Gastrocnemius medialis (tissue), 4 donors: ENCODE data around the gene MUC7. TPM values are rescaled to one million over a fixed set of nuclear protein-coding genes. Genes with fewer than 3 reads are reported as not detected.

Experiments
- ATAC-seq, 2 donors: fragments of 150-250 bp; one replicate each; pipeline ENCODE4 v1.9.1; 2016
- DNase-seq, 2 donors: peaks; one replicate each; pipeline ENCODE4 v3.0.0-alpha.2; 2019
- H3K27ac ChIP-seq, 4 donors: fragments of 200-600 bp; sonication (generic); 1 replicate in 1 of 4; 2 replicates in 3 of 4; pipeline ENCODE4 v1.5.1; 2016 to 2018; ENCODE audit warnings: mild to moderate bottlenecking in 2 of 4, moderate library complexity in 1 of 4
- H3K27me3 ChIP-seq, 3 donors: fragments of 200-600 bp; sonication (generic) in 2 of 3; 1 replicate in 1 of 3; 2 replicates in 2 of 3; pipeline versions ENCODE4 v1.5.1 to v1.6.0; 2016 to 2019; ENCODE audit warnings: mild to moderate bottlenecking in 1 of 3, moderate library complexity in 1 of 3
- H3K36me3 ChIP-seq, 2 donors: fragments of 200-600 bp; sonication (generic) in 1 of 2; one replicate each; pipeline ENCODE4 v1.5.1; 2017 to 2018
- H3K4me1 ChIP-seq, 2 donors: fragments of 200-600 bp; sonication (generic) in 1 of 2; one replicate each; pipeline ENCODE4 v1.5.1; 2016 to 2017; ENCODE audit warnings: mild to moderate bottlenecking in 2 of 2
- H3K4me3 ChIP-seq, 4 donors: fragments of 200-600 bp; sonication (generic) in 3 of 4; 1 replicate in 1 of 4; 2 replicates in 3 of 4; pipeline ENCODE4 v1.5.1; 2016 to 2019; ENCODE audit warnings: mild to moderate bottlenecking in 2 of 4
- H3K9me3 ChIP-seq, 3 donors: fragments of 200-600 bp; sonication (generic) in 2 of 3; 1 replicate in 1 of 3; 2 replicates in 2 of 3; pipeline ENCODE4 v1.5.1; 2016 to 2019
- CTCF ChIP-seq, 5 experiments: fragments of 450-650 bp in 3 of 5; fragments of 200-600 bp in 2 of 5; sonication (generic) in 2 of 5; IDR thresholded peaks in 4 of 5; conservative IDR thresholded peaks in 1 of 5; 1 replicate in 4 of 5; 2 replicates in 1 of 5; pipeline ENCODE4 v1.5.1; 2016 to 2019; ENCODE audit warnings: antibody characterized with exemption in 5 of 5, mild to moderate bottlenecking in 3 of 5, moderate library complexity in 3 of 5
- POLR2A ChIP-seq, 2 donors: fragments of 450-650 bp; IDR thresholded peaks; one replicate each; pipeline ENCODE4 v1.6.1; 2017; ENCODE audit warnings: antibody characterized with exemption in 2 of 2, mild to moderate bottlenecking in 2 of 2, moderate library complexity in 2 of 2
- in situ Hi-C, 4 donors: fragments of 200-750 bp; cut with MboI; loops; one replicate each; pipeline versions ENCODE4 v1.15.0 to v1.8.0; 2017; ENCODE audit warnings: low sequenced_read_pairs in 4 of 4
- intact Hi-C: fragments of 100-400 bp; cut with DNase I; formaldehyde crosslinking; loops from one replicate; pipeline ENCODE4 v1.15.1; 2023; ENCODE audit warnings: low total_unique reads
- total RNA-seq, 4 donors: library from RNA; depleted of rRNA; stranded (reverse); fragments of >200 nt; gene quantifications; one replicate each; pipeline versions ENCODE4 v1.1.0 to v1.2.3, GENCODE V29; 2016

The MUC7 gene
- total RNA-seq, 4 donors from 2014 or later, result not detected

- Histone ChIP-seq H3K27me3 (no peaks in the 10 kb centered on the region), H3K4me1 (no peaks in the 10 kb centered on the region), H3K36me3 (no peaks in the 10 kb centered on the region), H3K4me3 (no peak overlapping the region), H3K27ac (no peak overlapping the region), H3K9me3 (no peaks in the 10 kb centered on the region)
- TF ChIP-seq POLR2A (IDR thresholded peaks at IDR 0.05) (no peak), CTCF (IDR thresholded peaks at IDR 0.05 in 4 of 5, conservative IDR thresholded peaks at IDR 0.05 in 1 of 5) (no peak)
- DNase-seq (no peak), ATAC-seq (no peak)
- intact Hi-C loops, result no loop called here
- in situ Hi-C loops, result no loop called here
Measured at GRCh38 chr4:70518716-70519115, 46.7 kb downstream of the MUC7 start.

DNA sequence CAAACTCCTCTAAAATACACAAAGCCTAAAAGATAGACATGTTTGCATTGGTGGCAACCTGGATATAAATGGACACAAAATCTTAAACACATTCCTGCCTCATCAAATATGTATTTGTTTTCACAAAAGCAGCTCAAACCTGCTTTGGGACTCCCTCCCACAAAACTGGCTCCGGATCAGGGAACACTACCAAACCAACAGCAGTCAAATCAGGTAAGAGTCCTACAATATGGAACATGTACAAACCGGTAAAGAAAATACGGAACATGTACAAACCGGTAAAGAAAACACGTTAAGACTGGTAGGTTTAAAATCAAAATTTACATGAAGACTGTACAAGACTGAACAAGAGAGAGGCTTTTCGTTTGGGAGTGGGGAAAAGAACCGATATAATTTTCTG, 50.6 kb downstream of the MUC7 start:
- no peaks in the 10 kb centered on the region for H3K36me3 ChIP-seq
- H3K4me3 ChIP-seq, result no peak overlapping the region
- TF ChIP-seq CTCF (IDR thresholded peaks at IDR 0.05 in 4 of 5, conservative IDR thresholded peaks at IDR 0.05 in 1 of 5) (no peak), POLR2A (IDR thresholded peaks at IDR 0.05) (no peak)
- in situ Hi-C loops (no loop called here), intact Hi-C loops (no loop called here)
- H3K4me1 ChIP-seq, result no peaks in the 10 kb centered on the region
- DNase-seq (no peak), ATAC-seq (no peak)
- H3K27ac ChIP-seq, result no peak overlapping the region
- no peaks in the 10 kb centered on the region for H3K9me3 ChIP-seq
- no peaks in the 10 kb centered on the region for H3K27me3 ChIP-seq

DNA sequence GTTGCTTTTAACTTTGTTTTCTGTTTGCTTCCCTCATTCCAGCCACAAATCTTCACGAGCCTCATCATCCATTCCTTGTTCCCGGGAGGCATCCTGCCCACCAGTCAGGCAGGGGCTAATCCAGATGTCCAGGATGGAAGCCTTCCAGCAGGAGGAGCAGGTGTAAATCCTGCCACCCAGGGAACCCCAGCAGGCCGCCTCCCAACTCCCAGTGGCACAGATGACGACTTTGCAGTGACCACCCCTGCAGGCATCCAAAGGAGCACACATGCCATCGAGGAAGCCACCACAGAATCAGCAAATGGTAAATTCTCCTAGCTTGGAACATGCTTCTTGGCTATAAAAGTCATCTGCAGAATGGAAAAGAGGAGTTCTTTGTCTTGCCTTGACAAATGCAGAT, 59.0 kb downstream of the MUC7 start:
- no peak overlapping the region for H3K4me3 ChIP-seq
- in situ Hi-C loops, result no loop called here
- DNase-seq (no peak), ATAC-seq (no peak)
- TF ChIP-seq POLR2A (IDR thresholded peaks at IDR 0.05) (no peak), CTCF (IDR thresholded peaks at IDR 0.05 in 4 of 5, conservative IDR thresholded peaks at IDR 0.05 in 1 of 5) (no peak)
- no peak overlapping the region for H3K27ac ChIP-seq
- intact Hi-C loops, result no loop called here
- H3K36me3 ChIP-seq, result no peaks in the 10 kb centered on the region
- no peaks in the 10 kb centered on the region for H3K27me3 ChIP-seq
- H3K4me1 ChIP-seq, result no peaks in the 10 kb centered on the region
- no peaks in the 10 kb centered on the region for H3K9me3 ChIP-seq

GRCh38 chr4:70531981-70532380, 60.0 kb downstream of the MUC7 start:
- H3K36me3 ChIP-seq, result no peaks in the 10 kb centered on the region
- H3K27me3 ChIP-seq, result no peaks in the 10 kb centered on the region
- H3K27ac ChIP-seq, result no peak overlapping the region
- no peak for TF ChIP-seq CTCF (IDR thresholded peaks at IDR 0.05 in 4 of 5, conservative IDR thresholded peaks at IDR 0.05 in 1 of 5)
- no peak for TF ChIP-seq POLR2A (IDR thresholded peaks at IDR 0.05)
- H3K9me3 ChIP-seq, result no peaks in the 10 kb centered on the region
- DNase-seq (no peak), ATAC-seq (no peak)
- in situ Hi-C loops (no loop called here), intact Hi-C loops (no loop called here)
- H3K4me1 ChIP-seq, result no peaks in the 10 kb centered on the region
- H3K4me3 ChIP-seq, result no peak overlapping the region

Other genes starting within 250 kb of the MUC7 start
- not detected for gene FDCSP, start 246.1 kb upstream of the MUC7 start, total RNA-seq
- not detected for gene CSN3, start 229.6 kb upstream of the MUC7 start, total RNA-seq
- gene CABS1, start 137.2 kb upstream of the MUC7 start, total RNA-seq, result not detected
- gene SMR3A, start 111.4 kb upstream of the MUC7 start, total RNA-seq, result not detected
- gene SMR3B, start 89.1 kb upstream of the MUC7 start, total RNA-seq, result not detected
- gene OPRPN, start 74.3 kb upstream of the MUC7 start, total RNA-seq, result not detected
- not detected for gene AMTN, start 46.4 kb downstream of the MUC7 start, total RNA-seq
- gene AMBN, start 120.1 kb downstream of the MUC7 start, total RNA-seq, result not detected
- 1 to 10 TPM in 3 of 4 donors, under 1 TPM in 1; 0.20 to 9.2 (median 2.8) TPM for gene ENAM, start 156.5 kb downstream of the MUC7 start, total RNA-seq
- gene JCHAIN, start 194.3 kb downstream of the MUC7 start, total RNA-seq, result 1 to 10 TPM in 1 of 4 donors, under 1 TPM in 2, not detected in 1; 0.55 to 3.9 (median 0.60) TPM
- 10 to 100 TPM in 3 of 4 donors, 1 to 10 TPM in 1; 6.3 to 13.0 (median 11.8) TPM for gene UTP3, start 216.3 kb downstream of the MUC7 start, total RNA-seq
- gene RUFY3, start 249.8 kb downstream of the MUC7 start, total RNA-seq, result 10 to 100 TPM; 30.9 to 41.8 (median 37.2) TPM